Sigmoid colon (tissue), 4 donors: ENCODE results near the gene MRPL53.

Experiments used
- EP300 ChIP-seq, 4 donors: sonication (generic); formaldehyde crosslinking; IDR thresholded peaks; one replicate each; pipeline ENCODE4 v1.6.1; 2017; ENCODE audit warnings: antibody characterized with exemption in 4 of 4
- POLR2A ChIP-seq, 2 donors: fragments of 450-650 bp; IDR thresholded peaks; one replicate each; pipeline ENCODE4 v1.6.1; 2016; ENCODE audit warnings: antibody characterized with exemption in 2 of 2, mild to moderate bottlenecking in 2 of 2, moderate library complexity in 2 of 2
- POLR2AphosphoS5 ChIP-seq, 4 donors: sonication (generic); formaldehyde crosslinking; IDR thresholded peaks; one replicate each; pipeline ENCODE4 v1.6.1; 2017; ENCODE audit warnings: antibody characterized with exemption in 4 of 4
- TF ChIP-seq, protein P1 (sequence below), 4 experiments: fragments of 450-650 bp in 3 of 4; fragments of 200-600 bp in 1 of 4; IDR thresholded peaks; one replicate each; pipeline ENCODE4 v1.5.1; 2016 to 2019; ENCODE audit warnings: antibody characterized with exemption in 4 of 4, mild to moderate bottlenecking in 3 of 4, moderate library complexity in 2 of 4

GRCh38 chr2:74474899-74475298, 2.4 kb upstream of the MRPL53 start:
- TF ChIP-seq, protein P1, sequence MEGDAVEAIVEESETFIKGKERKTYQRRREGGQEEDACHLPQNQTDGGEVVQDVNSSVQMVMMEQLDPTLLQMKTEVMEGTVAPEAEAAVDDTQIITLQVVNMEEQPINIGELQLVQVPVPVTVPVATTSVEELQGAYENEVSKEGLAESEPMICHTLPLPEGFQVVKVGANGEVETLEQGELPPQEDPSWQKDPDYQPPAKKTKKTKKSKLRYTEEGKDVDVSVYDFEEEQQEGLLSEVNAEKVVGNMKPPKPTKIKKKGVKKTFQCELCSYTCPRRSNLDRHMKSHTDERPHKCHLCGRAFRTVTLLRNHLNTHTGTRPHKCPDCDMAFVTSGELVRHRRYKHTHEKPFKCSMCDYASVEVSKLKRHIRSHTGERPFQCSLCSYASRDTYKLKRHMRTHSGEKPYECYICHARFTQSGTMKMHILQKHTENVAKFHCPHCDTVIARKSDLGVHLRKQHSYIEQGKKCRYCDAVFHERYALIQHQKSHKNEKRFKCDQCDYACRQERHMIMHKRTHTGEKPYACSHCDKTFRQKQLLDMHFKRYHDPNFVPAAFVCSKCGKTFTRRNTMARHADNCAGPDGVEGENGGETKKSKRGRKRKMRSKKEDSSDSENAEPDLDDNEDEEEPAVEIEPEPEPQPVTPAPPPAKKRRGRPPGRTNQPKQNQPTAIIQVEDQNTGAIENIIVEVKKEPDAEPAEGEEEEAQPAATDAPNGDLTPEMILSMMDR (IDR thresholded peaks at IDR 0.05), result no peak
- TF ChIP-seq POLR2A (IDR thresholded peaks at IDR 0.05), result no peak
- no peak for TF ChIP-seq POLR2AphosphoS5 (IDR thresholded peaks at IDR 0.05)
- TF ChIP-seq EP300 (IDR thresholded peaks at IDR 0.05), result no peak
